Renal cortical epithelial cell (primary cell): ENCODE data around the gene TCF12. TPM values are rescaled to one million over a fixed set of nuclear protein-coding genes. Genes with fewer than 3 reads are reported as not detected.
A peak's percentile ranks its signal among the peaks of the same experiment; 100 is the strongest.

Experiments
- DNase-seq: peaks from one replicate; pipeline ENCODE4 v3.0.0-alpha.2; 2011; ENCODE audit warnings: low read depth
- total RNA-seq: library from RNA; depleted of rRNA; stranded (reverse); fragments of >200 nt; gene quantifications from 2 replicates; pipeline ENCODE4 v1.2.3, GENCODE V29; 2014

TCF12 gene
- total RNA-seq, 1 donor from 2014 or later, result 87.6 TPM

DNA sequence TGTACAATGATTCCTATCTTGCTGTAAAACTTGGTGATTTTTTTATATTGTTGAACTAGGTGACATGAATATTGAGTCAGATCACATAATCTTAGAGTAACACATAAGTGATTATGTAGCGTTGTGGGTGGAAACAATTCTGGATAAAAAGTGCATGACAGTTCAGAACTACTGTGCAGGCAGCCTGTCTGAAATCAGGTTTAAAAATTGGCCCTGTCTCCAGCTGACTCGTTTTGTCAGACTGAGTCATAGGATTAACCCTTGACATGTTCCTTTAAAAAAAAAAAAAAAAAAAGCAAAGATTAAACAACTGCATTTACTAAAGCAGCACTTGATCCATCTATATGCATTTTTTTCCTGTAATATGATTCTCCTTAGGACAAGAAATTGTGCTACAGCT lies 297.8 kb downstream of the TCF12 start:
- peak; percentile 79 for DNase-seq

DNA sequence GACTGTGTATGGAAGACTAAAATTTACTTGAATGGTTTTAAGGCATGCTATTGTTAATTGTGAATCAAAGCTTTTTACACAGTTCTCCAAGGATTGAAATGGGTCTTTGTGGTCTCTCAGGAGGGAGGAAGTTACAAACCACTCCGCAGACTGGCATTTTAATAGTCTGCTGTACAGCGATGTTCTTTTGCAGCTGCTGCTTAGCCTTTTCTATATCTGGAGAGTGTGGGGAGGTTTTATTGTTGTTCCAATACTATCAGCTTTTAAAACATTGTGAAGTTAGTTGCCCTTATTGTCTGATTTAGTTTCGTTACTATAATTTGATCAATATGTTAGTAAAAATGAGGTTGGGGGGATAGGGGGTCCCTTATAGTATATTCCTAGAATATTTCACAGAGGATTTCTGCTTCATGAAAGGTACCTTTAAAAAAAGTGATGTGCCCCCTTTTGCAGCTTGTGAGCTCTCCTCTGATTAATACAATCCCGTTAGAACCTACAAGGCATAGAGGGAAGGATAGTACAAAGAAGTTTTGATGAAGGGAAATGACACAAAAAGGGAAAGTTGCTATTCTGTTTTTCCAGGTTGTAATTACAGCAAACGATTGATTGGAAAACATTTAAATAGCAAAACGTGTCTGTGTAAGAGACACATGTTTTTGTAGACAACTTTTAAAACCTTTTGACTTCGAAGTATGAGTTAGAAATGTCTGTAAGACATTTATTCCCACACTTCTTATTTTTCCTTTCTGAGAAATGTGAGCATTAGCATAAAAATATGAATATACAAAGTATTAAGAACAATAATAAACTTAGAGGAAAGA lies 299.5 kb downstream of the TCF12 start:
- DNase-seq, result peak; percentile 57

DNA sequence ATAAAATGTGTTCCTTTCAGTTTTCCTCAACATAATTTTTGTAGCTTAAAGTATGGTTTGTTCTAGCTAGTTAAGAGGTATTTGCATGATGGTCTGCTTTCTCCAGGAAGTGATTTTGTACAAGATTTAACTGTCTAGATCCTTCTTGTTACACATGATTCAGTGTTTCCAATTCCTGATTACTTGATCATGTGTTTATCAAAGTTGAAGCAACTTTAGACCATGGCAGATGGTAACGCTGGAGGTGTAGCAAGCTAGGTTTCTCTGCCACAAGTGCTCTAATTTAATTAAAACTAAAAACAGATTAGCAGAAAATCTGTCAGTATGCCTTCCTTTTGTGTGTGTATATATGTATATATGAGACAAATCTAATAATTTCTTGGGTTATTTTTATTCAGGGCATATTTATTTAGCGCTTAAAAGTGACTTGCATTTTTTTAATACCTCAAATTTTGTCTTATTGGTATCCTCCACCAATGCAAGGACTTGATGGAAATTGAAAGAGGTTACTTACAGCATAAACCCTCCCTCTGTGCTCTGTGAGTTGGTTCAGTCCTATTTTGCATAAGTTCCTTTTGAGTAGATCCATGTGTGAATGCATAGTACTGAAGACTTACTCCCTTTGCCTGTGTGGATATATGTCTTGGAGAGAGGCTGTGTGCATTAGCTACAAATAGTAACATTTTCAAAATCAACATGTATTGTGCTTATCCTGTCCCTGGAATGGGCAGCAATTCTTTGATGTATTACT lies 300.6 kb downstream of the TCF12 start:
- DNase-seq, result peak; percentile 51

DNA sequence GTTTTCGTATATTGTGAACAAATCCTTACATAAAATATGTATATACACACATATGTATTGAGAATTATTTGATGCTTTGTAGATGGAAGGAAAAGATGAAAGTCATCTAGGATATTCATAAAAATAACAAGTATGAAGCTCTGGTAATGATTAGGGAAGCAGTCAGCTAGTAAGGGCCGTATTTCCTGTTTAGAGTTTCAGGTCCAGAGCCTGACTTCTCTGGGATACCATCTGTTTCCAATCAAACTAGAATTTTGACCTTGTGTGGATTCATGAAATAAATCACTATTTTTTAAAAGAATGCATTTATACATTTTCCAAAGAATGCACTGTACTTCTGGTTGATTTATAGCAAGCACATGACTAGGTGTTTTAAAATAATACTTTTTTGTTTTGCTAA lies 301.8 kb downstream of the TCF12 start:
- no peak for DNase-seq

DNA sequence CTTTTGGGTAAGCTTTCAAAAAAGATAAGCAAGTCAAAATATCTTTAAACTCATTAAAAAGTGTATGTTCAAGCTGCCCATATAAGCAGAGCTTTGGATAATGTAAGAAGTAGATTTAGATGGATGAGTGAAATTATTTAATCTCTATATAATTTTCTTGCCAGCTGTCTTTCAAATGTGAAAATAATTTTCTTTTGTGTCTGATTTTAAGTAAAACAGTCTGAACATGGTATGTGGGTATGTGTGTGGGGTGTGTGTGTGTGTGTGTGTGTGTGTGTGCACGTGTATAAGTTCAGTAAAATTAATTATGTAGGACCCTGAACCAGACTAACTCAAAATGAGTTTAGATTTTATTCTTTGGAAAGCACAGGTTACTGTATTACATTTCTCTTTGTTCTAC lies 302.7 kb downstream of the TCF12 start:
- DNase-seq, result no peak

DNA sequence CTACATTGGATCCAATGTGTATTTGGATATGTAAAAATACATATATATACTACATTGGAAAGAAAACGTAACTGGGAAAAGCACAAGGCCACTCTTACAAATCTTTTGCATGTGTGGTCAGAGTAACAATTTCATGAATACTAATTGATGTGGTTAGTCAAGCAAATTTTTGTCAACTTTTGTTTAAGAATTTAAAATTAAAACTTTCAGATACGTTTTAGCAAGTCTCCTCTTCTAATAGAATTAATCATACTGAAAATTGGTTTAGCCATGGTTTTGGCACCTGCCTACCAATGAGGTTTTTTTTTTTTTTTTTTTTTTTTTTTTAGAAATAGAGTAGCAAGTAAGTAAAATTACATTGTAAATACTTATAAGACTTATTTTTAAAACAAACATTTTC lies 304.9 kb downstream of the TCF12 start:
- DNase-seq, result no peak

DNA sequence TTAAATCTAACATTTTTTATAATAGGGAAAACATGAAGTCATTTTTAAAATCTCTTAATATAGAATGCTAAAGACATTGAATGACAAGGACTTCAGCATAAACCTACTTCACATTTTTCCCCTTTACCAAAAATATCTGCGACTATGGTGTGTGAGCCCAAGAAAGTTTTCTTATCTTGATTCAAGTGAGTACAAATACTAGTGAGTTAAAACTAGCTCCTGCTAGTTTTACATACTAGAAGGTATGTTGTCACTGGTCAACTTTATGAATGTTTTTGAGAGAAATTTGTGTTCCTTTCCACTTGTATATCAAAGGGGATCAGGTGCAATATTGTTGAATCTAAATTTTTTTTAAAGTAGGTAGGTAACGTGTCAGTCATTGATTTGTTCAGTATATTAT lies 305.4 kb downstream of the TCF12 start:
- DNase-seq, result no peak

DNA sequence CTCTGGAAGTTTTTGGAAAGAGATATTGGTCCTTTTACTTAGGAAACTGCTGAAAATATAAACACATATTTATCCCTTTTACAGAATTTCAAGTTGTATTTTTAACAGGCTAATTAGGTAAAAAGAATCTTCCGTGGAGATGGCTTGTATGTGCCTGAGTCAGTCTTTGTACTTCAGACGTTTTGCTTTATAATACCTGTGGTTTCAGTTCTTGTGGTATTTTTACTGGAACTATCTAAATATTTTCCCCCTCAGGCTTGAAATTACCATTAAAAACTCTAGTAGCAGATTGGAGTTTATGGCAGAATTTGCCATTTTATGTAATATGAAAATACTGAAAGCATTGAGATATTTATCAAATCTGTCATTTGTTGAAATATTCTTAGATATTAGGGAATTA lies 306.2 kb downstream of the TCF12 start:
- DNase-seq, result peak; percentile 49

DNA sequence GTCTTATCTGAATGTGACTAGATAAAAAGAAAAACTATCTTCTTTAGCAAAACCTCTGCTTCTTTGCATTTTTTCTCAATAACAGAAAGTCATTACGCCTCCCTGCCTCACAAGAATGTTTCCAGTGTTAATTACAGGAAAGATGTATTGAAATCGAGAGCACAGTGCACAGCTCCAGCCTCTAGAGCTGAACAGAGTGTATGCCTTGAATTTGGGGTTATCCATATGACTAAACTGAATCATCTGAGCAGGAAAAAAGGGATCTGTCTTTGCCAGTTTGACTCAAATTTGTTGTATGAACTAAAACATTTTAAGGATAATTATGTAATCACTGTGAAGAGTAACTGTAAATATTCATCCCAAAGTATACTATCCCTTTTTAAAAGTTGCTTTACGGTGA lies 308.7 kb downstream of the TCF12 start:
- DNase-seq, result no peak

DNA sequence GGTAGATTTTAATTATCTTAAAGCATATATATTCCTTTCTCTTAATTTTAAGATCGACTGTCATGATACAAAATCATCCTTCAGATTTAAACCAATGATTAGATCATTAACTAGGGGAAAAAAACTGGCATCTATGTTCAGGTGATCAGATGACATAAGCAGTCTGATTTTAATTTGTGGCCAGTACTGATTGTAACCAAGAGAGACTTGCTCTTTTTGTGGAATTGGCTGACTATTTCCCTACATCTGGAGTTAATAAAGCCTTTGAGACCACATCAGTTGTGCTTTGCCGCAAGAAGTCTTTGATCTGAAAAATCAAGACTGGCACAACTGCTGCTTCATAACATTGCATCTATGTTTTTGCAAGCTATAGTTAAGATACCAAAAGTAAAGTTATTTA lies 309.5 kb downstream of the TCF12 start:
- no peak for DNase-seq

DNA sequence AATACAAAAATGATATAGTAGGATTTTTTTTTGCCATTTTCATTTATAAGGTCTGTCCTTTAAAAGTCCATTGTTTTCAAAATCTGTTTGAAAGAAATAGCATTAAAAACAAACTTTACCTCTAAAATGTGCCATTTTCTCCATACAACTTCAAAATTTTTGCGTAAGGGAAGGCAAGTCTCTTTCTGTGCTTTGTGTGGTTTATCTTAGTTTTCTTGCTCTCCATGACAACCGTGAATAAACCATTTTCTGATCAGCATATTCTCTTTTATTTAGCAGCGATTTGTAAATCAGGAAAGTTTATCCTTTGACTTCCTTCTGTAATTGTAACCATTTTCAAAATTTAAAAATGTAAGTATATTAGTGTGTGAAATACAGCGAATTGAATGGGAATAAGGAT lies 310.0 kb downstream of the TCF12 start:
- DNase-seq, result no peak

DNA sequence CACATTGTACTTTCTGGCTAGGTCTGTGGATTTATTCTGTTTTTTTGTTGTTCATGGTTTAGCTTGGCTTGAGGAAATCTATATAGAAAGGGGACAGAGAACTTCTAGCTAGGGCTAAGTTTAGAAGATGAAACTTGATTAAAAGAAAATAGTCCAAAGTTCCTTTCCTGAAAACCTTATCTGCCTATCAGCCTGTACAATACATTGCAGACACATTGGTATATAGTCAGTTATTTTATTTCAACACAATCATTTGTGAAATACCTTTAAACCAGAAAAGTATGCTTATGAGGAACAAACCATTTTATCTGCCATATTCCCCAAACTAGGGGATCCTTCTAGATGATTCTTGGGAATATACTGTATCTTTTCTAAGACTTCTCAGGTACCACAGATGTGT lies 310.6 kb downstream of the TCF12 start:
- no peak for DNase-seq

DNA sequence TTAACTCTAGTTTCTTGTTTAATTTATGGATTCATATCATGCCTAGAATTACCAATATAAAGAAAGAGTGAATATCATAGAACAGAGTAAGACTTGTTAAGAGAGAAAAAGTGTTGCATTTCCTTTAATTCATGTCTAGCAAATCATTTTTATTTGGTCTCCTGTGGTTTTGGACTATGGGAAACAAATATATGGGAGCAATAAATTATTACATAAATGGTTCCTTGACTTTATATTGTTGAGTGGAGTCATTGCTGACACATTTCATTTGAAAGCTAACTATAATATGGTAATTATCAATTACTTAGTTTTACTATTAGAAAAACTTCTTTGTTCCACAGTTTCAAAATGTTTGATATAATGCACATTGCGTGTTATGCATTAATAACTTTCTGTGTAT lies 313.1 kb downstream of the TCF12 start:
- no peak for DNase-seq

DNA sequence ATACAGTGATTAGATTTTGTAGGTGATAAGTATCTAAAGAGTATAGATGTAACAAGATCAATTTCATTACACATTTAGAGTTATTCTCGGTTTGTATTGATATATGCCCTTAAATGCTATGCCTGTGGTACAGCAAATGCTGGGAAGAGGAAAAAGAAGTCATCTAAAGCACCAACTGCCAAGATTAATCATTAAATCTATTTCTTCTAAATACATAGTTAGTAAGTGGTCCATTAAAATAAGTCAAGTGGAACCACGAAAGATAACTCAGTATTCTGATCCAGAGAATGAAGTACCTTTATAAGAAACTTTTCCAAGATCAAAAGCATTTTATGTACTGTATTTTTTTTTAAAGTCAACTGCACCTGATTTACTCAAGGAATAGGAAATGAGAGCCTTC lies 315.7 kb downstream of the TCF12 start:
- DNase-seq, result peak; percentile 33

DNA sequence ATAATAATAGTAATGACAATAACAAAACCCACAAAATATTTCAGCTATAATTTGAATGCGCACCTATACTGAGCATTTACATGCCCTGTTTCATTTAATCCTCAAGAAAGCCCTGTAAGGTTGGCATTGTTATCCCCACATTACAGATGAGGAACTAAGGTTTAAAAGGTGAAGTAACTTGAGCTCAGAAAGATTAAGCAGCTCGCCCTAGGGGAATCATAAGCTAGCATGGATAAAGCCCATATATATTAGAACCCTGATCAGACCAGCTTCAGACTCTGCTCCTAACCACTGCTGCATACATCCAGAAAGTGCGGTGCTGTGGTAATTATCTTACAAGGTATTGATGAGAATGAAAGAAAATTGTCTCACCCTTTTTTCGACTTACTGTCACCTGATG lies 316.7 kb downstream of the TCF12 start:
- DNase-seq, result no peak

DNA sequence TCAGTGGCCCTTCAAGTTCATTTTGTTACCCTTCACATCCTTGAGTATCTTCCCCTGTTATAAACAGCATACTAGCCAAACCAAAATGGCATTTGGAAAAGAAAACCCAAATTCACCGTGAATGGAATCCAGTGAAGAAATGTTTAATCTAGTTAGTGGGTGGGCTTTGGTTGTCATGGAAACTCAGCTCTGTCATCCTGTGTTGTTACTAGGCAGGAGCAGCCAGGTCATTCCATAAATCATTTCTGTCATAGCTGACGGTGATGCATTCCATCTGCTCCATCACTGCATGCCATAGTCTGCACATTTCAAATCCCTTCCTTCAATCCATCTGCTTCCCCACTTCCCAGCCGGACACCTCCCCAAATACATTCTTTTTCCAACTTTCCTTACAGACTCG lies 317.4 kb downstream of the TCF12 start:
- peak; percentile 53 for DNase-seq

DNA sequence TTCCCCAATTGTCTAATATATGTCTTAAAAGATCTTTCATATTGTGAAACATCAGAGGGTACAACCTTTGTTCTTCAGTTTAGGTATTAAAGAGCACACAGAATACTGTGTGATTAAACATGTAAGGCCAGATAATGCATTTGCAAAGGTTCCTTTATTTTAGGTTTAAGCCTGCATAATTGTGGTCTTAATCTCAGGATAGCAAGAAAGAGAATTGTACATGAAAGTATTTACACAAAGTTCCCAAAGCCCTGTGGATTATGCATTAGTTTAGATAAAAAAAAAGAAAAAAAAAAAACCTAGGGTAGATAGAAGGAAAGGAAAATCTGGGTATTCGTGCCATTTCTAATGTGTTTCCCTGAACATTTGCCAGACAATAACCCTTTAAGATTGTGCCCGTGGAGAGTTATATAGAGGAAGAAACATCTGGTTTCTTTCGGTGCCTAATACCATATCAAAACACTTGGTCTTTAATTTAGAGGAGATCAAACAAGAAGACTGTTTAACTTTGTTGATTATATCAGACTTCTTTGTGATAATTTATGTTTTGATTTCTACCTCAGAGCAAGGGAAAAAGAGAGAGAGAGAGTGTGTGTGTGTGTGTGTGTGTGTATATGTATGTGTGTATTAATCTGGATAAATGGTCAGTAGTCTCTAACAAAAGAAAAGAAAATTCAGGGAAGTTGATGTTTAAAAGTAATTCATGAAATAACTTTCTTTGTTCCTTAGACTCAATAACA lies 318.3 kb downstream of the TCF12 start:
- DNase-seq, result no peak

DNA sequence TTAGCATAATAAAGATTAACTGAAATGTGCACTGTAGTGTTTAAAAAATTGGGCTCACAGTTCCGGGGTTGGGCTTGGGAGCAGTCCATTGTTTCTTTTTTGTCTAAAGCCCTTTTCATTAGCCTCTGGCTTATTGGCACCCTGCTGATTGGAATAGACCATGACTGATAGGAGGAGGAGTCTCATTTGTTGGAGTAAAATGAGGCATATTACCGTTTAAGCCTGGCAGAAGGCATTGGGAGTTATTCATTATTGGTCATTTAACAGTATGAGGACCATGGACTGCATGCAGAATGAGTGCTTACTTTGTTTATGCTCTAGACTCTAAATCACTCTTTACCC lies 318.8 kb downstream of the TCF12 start:
- peak; percentile 12 for DNase-seq

DNA sequence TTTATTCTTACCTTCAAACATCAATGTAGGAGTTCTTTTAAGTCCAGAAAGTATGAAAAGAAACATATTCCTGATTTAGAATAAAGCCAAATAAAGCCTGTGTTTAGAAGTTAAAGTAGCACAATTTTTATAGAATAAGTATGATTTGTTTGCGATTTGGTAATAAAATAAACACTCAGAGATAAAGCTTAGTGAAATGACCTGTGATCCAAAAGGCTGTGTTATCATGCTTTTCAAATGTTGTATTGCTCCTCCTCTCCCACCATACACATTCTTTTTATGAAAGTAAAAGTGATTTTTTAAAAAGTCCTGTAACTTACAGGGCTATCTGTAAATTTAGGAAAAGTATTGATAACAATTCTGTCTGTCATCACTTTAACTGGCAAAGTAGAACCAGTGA lies 319.2 kb downstream of the TCF12 start:
- no peak for DNase-seq

DNA sequence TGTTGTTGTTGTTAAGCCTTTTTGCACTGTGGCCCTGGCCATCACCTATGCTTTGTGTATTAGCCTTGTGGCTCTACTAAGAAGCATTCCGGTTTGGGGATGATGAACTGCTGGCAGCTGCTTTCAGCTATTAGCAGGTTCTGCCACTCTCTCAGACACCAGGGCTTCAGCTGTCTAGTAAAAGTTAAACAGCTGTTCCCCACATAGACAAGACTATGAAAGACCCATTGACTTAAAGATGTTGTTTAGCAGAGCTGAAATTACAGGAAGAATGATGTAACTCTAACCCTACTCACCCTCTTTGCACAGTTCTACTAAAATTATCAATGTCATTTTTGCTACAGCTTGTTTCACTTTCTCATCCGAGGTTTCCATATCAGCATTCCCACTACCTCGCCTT lies 326.7 kb downstream of the TCF12 start:
- DNase-seq, result no peak

DNA sequence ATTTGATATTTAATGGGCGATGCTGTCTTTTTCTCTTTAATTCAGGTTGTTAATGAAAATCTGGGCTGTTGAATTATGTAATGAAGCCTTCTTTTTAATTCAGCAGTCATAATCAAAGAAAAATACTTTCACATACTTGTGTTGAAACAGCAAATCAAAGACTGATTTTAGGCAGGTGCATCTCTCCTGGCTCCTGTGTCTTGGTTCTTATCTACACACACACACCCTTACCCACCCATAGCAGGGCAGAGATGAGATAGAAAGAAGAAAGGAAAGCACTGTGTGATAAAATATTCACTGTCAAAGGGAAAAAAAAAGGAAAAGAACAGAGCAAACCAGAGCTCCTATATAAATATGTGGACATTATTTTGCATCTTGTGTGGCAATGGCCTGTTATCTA lies 327.3 kb downstream of the TCF12 start:
- no peak for DNase-seq

DNA sequence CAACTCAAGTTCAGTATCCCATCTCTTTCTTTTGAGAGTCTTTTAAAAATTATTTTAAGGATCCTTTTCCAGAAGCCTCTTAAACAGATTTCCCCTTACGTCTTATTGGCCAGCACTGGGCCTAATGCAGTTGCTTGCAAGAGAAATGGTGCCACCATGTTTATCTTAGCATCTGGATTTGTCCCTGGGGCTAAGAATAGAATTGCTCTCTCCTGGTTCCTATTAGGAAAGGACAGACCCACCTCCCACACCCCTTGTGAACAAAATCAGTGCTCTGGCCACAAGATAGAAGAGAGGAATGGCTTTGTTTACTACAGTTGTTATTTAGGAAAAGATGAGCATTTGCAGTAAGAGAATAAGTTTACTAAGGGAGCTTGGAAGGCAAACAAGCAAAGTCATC lies 329.6 kb downstream of the TCF12 start:
- DNase-seq, result no peak

DNA sequence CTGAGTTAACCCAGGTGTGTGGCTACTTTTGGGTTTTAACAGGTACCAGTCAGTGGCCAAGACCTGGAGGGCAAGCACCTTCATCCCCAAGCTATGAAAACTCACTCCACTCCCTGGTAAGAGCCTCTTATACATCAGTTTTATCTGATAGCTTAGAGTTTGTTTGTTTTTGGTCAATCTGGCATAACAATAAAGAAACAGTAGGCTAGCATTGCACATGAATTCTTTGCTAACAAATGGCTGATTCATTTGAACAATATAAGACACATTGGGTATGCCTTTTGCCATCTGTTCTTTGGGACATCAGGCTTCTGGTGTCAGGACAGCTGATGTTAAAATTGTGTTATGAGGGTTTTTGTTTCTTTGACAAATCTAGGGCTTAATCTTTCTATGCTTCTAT lies 332.9 kb downstream of the TCF12 start:
- peak; percentile 23 for DNase-seq
